ENCODE results near the gene CNOT1.
"Not testable (repeated sequence)": the region's sequence is repeated elsewhere in the genome, so short reads cannot be mapped to it uniquely, and the experiment has no call there.

The CNOT1 gene

GRCh38 chr16:58638148-58639036 is 8.8 kb upstream of the CNOT1 start:
- no peak for DNase-seq (ENCODE audit: low spot score)

GRCh38 chr16:58637021-58637420 is 7.4 kb upstream of the CNOT1 start:
- not testable (repeated sequence) for DNase-seq (ENCODE audit: low spot score)

- no peak for DNase-seq (ENCODE audit: low spot score)
Measured at GRCh38 chr16:58636466-58636865, 6.8 kb upstream of the CNOT1 start.

GRCh38 chr16:58635502-58635901 is 5.9 kb upstream of the CNOT1 start:
- DNase-seq (ENCODE audit: low spot score), result no peak

GRCh38 chr16:58634265-58634802 is 4.7 kb upstream of the CNOT1 start:
- no peak for DNase-seq (ENCODE audit: low spot score)

GRCh38 chr16:58628845-58629732 is 537 bp downstream of the CNOT1 start:
- peak; percentile 33 for DNase-seq (ENCODE audit: low spot score)

GRCh38 chr16:58624209-58624608 is 5.4 kb downstream of the CNOT1 start:
- DNase-seq (ENCODE audit: low spot score), result no peak

- no peak for DNase-seq (ENCODE audit: low spot score)
Measured at GRCh38 chr16:58620396-58620795, 9.2 kb downstream of the CNOT1 start.

- no peak for DNase-seq (ENCODE audit: low spot score)
Measured at GRCh38 chr16:58615280-58615679, 14.3 kb downstream of the CNOT1 start.

GRCh38 chr16:58614860-58615259 is 14.8 kb downstream of the CNOT1 start:
- no peak for DNase-seq (ENCODE audit: low spot score)

GRCh38 chr16:58614212-58614611 is 15.4 kb downstream of the CNOT1 start:
- no peak for DNase-seq (ENCODE audit: low spot score)

GRCh38 chr16:58612965-58613364 is 16.7 kb downstream of the CNOT1 start:
- DNase-seq (ENCODE audit: low spot score), result not testable (repeated sequence)

GRCh38 chr16:58608601-58609136 is 21.0 kb downstream of the CNOT1 start:
- no peak for DNase-seq (ENCODE audit: low spot score)

GRCh38 chr16:58605562-58605961 is 24.1 kb downstream of the CNOT1 start:
- no peak for DNase-seq (ENCODE audit: low spot score)

- no peak for DNase-seq (ENCODE audit: low spot score)
Measured at GRCh38 chr16:58591083-58591482, 38.5 kb downstream of the CNOT1 start.

GRCh38 chr16:58589326-58589905 is 40.2 kb downstream of the CNOT1 start:
- DNase-seq (ENCODE audit: low spot score), result no peak

GRCh38 chr16:58588406-58588805 is 41.2 kb downstream of the CNOT1 start:
- no peak for DNase-seq (ENCODE audit: low spot score)

- DNase-seq (ENCODE audit: low spot score), result no peak
Measured at GRCh38 chr16:58586340-58587030, 43.1 kb downstream of the CNOT1 start.

- DNase-seq (ENCODE audit: low spot score), result no peak
Measured at GRCh38 chr16:58584831-58585505, 44.7 kb downstream of the CNOT1 start.
